ENCODE measurements around the gene MAP3K2.

Gene MAP3K2

DNA sequence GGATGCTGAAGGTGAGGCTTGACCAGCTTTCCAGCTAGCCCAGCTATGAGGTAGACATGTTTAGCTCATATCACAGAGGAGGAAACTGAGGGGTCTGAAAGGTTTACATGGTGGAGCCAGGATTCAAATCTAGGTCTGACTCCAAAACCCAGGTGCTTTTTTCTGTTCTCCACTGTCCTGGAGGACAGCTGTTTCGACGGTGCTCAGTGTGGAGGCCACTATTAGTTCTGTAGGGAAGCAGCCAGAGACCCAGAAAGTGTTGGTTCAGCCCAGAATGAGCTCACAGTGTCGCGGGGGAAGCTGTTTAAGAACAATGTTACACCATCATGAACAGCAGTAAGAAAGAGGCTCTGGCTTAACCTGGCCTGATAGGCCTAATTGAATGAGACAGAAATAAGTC is 41.5 kb upstream of the MAP3K2 start:
- Mint-ChIP-seq H3K27me3 (ENCODE audit: low read depth, poor library complexity) (peaks cover 21% of the 10 kb centered on the region), H3K4me1 (peaks cover 10% of the 10 kb centered on the region), H3K27ac (no peak overlapping the region), H3K4me3 (no peak overlapping the region), H3K36me3 (ENCODE audit: low read depth) (no peaks in the 10 kb centered on the region), H3K9me3 (no peaks in the 10 kb centered on the region)
- no peak for DNase-seq
- TF ChIP-seq, protein P1, sequence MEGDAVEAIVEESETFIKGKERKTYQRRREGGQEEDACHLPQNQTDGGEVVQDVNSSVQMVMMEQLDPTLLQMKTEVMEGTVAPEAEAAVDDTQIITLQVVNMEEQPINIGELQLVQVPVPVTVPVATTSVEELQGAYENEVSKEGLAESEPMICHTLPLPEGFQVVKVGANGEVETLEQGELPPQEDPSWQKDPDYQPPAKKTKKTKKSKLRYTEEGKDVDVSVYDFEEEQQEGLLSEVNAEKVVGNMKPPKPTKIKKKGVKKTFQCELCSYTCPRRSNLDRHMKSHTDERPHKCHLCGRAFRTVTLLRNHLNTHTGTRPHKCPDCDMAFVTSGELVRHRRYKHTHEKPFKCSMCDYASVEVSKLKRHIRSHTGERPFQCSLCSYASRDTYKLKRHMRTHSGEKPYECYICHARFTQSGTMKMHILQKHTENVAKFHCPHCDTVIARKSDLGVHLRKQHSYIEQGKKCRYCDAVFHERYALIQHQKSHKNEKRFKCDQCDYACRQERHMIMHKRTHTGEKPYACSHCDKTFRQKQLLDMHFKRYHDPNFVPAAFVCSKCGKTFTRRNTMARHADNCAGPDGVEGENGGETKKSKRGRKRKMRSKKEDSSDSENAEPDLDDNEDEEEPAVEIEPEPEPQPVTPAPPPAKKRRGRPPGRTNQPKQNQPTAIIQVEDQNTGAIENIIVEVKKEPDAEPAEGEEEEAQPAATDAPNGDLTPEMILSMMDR (IDR thresholded peaks at IDR 0.05): no peak

DNA sequence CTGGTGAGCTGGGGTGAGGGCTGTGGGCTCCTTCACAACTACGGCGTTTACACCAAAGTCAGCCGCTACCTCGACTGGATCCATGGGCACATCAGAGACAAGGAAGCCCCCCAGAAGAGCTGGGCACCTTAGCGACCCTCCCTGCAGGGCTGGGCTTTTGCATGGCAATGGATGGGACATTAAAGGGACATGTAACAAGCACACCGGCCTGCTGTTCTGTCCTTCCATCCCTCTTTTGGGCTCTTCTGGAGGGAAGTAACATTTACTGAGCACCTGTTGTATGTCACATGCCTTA is 41.0 kb upstream of the MAP3K2 start:
- no peaks in the 10 kb centered on the region for H3K36me3 Mint-ChIP-seq (ENCODE audit: low read depth)
- DNase-seq: no peak

DNA sequence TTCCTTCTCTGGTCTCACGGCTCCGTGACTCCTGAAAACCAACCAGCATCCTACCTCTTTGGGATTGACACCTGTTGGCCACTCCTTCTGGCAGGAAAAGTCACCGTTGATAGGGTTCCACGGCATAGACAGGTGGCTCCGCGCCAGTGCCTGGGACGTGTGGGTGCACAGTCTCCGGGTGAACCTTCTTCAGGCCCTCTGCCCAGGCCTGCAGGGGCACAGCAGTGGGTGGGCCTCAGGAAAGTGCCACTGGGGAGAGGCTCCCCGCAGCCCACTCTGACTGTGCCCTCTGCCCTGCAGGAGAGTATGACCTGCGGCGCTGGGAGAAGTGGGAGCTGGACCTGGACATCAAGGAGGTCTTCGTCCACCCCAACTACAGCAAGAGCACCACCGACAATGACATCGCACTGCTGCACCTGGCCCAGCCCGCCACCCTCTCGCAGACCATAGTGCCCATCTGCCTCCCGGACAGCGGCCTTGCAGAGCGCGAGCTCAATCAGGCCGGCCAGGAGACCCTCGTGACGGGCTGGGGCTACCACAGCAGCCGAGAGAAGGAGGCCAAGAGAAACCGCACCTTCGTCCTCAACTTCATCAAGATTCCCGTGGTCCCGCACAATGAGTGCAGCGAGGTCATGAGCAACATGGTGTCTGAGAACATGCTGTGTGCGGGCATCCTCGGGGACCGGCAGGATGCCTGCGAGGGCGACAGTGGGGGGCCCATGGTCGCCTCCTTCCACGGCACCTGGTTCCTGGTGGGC is 40.5 kb upstream of the MAP3K2 start:
- TF ChIP-seq, protein P1 (IDR thresholded peaks at IDR 0.05): no peak
- no peak overlapping the region for H3K4me3 Mint-ChIP-seq
- peaks cover 17% of the 10 kb centered on the region for H3K4me1 Mint-ChIP-seq
- no peaks in the 10 kb centered on the region for H3K36me3 Mint-ChIP-seq (ENCODE audit: low read depth)
- no peaks in the 10 kb centered on the region for H3K9me3 Mint-ChIP-seq
- H3K27me3 Mint-ChIP-seq (ENCODE audit: low read depth, poor library complexity): peaks cover 32% of the 10 kb centered on the region
- no peak overlapping the region for H3K27ac Mint-ChIP-seq
- no peak for DNase-seq

More for the DNA sequence above, 41.0 kb upstream of the MAP3K2 start:
- H3K27ac Mint-ChIP-seq: no peak overlapping the region
- peaks cover 15% of the 10 kb centered on the region for H3K4me1 Mint-ChIP-seq
- TF ChIP-seq, protein P1 (IDR thresholded peaks at IDR 0.05): no peak
- H3K4me3 Mint-ChIP-seq: no peak overlapping the region
- H3K27me3 Mint-ChIP-seq (ENCODE audit: low read depth, poor library complexity): peaks cover 26% of the 10 kb centered on the region
- no peaks in the 10 kb centered on the region for H3K9me3 Mint-ChIP-seq

DNA sequence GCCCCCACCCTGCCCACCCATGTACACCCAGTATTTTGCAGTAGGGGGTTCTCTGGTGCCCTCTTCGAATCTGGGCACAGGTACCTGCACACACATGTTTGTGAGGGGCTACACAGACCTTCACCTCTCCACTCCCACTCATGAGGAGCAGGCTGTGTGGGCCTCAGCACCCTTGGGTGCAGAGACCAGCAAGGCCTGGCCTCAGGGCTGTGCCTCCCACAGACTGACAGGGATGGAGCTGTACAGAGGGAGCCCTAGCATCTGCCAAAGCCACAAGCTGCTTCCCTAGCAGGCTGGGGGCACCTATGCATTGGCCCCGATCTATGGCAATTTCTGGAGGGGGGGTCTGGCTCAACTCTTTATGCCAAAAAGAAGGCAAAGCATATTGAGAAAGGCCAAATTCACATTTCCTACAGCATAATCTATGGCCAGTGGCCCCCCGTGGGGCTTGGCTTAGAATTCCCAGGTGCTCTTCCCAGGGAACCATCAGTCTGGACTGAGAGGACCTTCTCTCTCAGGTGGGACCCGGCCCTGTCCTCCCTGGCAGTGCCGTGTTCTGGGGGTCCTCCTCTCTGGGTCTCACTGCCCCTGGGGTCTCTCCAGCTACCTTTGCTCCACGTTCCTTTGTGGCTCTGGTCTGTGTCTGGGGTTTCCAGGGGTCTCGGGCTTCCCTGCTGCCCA is 39.7 kb upstream of the MAP3K2 start:
- no peak for DNase-seq
- TF ChIP-seq, protein P1 (IDR thresholded peaks at IDR 0.05): no peak
- H3K4me1 Mint-ChIP-seq: peaks cover 17% of the 10 kb centered on the region
- no peaks in the 10 kb centered on the region for H3K36me3 Mint-ChIP-seq (ENCODE audit: low read depth)
- no peak overlapping the region for H3K4me3 Mint-ChIP-seq
- no peak overlapping the region for H3K27ac Mint-ChIP-seq
- H3K27me3 Mint-ChIP-seq (ENCODE audit: low read depth, poor library complexity): peaks cover 39% of the 10 kb centered on the region
- H3K9me3 Mint-ChIP-seq: no peaks in the 10 kb centered on the region

DNA sequence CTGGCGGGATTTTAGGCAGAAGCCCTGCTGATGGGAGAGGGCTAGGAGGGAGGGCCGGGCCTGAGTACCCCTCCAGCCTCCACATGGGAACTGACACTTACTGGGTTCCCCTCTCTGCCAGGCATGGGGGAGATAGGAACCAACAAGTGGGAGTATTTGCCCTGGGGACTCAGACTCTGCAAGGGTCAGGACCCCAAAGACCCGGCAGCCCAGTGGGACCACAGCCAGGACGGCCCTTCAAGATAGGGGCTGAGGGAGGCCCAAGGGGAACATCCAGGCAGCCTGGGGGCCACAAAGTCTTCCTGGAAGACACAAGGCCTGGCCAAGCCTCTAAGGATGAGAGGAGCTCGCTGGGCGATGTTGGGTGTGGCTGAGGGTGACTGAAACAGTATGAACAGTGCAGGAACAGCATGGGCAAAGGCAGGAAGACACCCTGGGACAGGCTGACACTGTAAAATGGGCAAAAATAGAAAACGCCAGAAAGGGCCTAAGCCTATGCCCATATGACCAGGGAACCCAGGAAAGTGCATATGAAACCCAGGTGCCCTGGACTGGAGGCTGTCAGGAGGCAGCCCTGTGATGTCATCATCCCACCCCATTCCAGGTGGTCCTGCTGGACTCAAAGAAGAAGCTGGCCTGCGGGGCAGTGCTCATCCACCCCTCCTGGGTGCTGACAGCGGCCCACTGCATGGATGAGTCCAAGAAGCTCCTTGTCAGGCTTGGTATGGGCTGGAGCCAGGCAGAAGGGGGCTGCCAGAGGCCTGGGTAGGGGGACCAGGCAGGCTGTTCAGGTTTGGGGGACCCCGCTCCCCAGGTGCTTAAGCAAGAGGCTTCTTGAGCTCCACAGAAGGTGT is 39.0 kb upstream of the MAP3K2 start:
- no peak overlapping the region for H3K4me3 Mint-ChIP-seq
- H3K4me1 Mint-ChIP-seq: peaks cover 12% of the 10 kb centered on the region
- H3K27ac Mint-ChIP-seq: no peak overlapping the region
- DNase-seq: no peak
- no peaks in the 10 kb centered on the region for H3K9me3 Mint-ChIP-seq
- TF ChIP-seq, protein P1 (IDR thresholded peaks at IDR 0.05): no peak
- H3K27me3 Mint-ChIP-seq (ENCODE audit: low read depth, poor library complexity): peaks cover 44% of the 10 kb centered on the region
- H3K36me3 Mint-ChIP-seq (ENCODE audit: low read depth): no peaks in the 10 kb centered on the region
